GM21717 (cell line): ENCODE measurements around the gene AKAP6.

Experiments used
- ATAC-seq: cut with Tn5 transposase; IDR thresholded peaks from one replicate; pipeline ENCODE4 v1.9.1; 2021; ENCODE audit warnings: mild to moderate bottlenecking, moderate library complexity; ENCODE audit not compliant: unreplicated experiment

Gene AKAP6

GRCh38 chr14:32524609-32525375 lies 195.7 kb downstream of the AKAP6 start:
- ATAC-seq = no peak

DNA sequence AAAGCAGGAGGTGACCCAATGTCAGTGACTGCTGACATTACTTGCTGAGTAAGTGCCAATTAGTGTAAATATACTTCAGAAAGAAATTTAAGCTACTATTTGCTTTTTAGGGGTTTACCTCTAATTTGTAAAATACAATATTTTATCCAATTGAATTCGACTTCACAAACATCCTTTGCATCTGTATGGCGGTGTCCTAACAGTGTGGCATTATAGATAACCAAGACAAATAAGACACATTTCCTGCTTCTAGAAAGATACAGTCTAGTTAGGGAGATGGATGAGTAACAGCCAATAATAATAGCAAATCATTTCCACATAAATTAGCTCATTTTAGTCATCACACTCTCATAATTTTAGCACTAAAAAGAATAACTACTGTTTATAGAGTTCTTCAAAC lies 196.5 kb downstream of the AKAP6 start:
- no peak for ATAC-seq

- ATAC-seq = no peak
Observed at GRCh38 chr14:32530800-32531199, 201.7 kb downstream of the AKAP6 start.

- no peak for ATAC-seq
Observed at GRCh38 chr14:32531942-32532515, 202.9 kb downstream of the AKAP6 start.

- ATAC-seq = no peak
Observed at GRCh38 chr14:32534145-32534544, 205.0 kb downstream of the AKAP6 start.

DNA sequence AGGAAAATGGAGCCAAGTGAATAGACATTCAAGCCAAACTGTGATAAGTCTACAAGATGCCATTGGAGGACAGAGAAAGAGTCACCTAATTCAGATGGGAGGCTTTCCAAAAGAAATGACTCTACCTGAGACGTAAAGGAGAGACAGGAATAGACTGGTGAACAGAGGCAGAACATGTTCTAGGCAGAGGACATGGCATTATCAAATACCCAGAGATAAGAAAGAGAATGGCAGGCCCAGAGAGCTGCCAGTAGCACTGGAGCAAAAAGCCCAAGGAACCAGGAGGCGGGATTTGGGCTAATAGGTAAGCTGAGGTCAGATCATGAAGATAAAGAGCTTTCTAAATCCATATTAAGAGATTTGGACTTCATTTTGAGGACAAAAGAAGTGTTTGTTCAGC lies 207.1 kb downstream of the AKAP6 start:
- no peak for ATAC-seq

DNA sequence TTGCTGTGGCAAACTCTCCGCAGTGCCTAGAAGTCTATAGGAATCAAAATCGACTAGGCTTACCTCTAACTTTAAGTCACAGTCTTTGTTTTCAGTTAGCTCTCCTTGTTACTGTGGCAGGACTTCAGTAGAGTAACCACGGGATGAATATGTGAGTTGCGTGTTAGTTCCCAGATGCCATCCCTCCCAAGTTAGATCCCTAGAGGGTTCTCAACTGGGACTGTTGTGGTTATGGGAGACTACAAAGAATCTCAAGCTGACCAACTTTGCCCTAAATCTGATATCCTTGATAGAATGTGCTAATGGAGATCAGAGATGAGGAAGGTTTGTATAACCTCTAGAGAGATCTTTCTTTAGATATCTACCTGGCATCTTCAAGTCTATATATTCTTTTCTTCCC lies 208.1 kb downstream of the AKAP6 start:
- no peak for ATAC-seq

- no peak for ATAC-seq
Observed at GRCh38 chr14:32542507-32542906, 213.4 kb downstream of the AKAP6 start.

GRCh38 chr14:32545095-32545494 lies 216.0 kb downstream of the AKAP6 start:
- ATAC-seq = no peak

GRCh38 chr14:32545506-32546210 lies 216.6 kb downstream of the AKAP6 start:
- no peak for ATAC-seq

DNA sequence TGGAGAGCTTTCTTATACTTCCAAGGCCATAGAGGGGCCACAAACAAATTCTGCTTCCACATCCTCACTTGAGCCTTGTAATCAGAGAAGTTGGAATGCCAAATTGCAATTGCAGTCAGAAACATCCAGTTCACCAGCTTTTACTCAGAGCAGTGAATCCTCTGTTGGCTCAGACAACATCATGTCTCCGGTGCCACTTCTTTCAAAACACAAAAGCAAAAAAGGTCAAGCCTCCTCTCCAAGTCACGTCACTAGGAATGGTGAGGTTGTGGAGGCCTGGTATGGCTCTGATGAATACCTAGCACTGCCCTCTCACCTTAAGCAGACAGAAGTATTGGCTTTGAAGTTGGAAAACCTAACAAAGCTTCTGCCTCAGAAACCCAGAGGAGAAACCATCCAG lies 217.1 kb downstream of the AKAP6 start:
- no peak for ATAC-seq

- no peak for ATAC-seq
Observed at GRCh38 chr14:32552766-32553165, 223.7 kb downstream of the AKAP6 start.

DNA sequence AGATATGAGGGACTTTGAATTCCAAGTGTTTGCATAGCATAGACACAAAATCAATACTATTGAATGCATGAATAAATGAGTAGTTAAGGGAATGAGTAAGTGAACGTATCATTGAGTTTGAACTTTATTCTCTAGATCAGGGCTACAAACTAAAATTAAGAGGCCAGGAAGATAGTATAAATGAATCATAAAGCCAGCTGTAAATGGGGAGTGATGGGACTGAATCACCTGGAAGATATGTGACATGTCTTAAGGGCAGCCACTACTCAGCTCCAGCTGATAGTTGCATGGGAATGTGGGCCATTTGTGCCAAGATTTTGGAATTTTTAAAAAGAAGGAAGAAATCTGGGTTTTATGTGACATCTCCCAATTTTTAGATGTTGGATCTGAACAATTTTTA lies 229.9 kb downstream of the AKAP6 start:
- no peak for ATAC-seq

DNA sequence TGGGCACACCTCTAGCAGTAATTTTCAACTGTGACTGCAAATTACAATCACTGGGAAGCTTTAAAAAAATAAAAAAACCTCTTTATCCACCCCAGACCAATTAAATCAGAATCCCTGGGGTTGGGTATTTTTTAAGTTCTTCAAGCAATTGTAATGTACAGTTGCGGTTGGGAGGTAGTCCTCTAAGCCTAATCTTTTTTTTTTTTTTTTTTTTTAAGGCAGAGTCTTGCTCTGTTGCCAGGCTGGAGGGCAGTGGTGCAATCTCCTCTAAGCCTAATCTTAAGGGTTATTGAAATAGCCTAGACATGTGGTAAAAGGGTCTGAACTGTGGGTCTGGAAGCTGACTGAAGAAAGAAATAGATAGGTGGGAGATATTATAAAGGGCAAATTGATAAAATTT lies 230.5 kb downstream of the AKAP6 start:
- ATAC-seq = no peak

DNA sequence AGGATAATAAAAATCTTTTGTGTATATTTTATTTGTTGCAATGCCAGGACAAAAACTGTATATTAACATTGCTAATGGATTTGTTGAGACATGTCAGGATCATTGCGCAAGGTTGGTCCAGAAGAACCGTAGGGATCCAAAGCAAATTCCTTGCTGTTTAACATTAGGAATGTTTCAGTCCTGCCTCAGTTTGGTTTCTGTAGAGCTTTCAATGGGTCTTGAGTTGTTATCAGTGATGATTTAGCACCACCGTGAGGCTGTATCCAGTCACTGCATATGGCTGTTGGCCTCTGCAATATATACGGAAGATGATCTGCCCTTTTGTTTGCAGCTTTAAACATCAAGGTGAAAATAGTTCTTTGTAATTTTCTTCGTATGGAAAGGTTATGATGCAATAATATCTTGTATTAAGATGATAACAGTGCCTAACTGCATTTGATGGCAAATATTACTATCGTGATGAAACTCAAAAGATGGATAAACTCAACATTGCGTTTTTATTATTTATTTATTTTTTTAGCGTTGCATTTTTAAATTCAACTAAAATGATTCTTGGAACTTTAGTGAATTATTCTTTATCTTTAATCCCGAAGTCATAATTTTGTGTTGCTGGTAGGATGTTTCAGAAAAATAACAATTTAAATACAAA lies 231.2 kb downstream of the AKAP6 start:
- no peak for ATAC-seq

- no peak for ATAC-seq
Observed at GRCh38 chr14:32561520-32561919, 232.4 kb downstream of the AKAP6 start.

DNA sequence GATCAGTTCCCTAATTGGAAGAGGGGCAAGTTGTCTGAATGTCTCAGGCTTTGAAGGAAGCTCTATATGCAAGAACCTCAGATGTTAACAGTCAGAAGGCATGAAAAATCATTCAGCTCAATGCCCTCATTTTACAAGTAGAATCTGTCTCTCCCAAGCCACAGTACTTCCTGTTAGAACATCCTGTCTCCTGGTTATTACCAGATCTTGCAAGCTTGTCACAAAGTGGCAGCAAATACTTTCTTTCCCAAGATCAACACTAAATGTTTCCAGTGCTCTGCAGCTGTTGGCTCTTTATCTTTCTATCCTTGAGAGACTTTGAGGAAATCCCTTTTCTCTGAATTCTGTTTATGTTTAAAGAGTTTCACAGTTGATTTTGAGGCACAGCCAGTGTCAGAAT lies 235.5 kb downstream of the AKAP6 start:
- no peak for ATAC-seq

GRCh38 chr14:32565256-32565655 lies 236.2 kb downstream of the AKAP6 start:
- no peak for ATAC-seq

- no peak for ATAC-seq
Observed at GRCh38 chr14:32567543-32568384, 238.7 kb downstream of the AKAP6 start.

- ATAC-seq = no peak
Observed at GRCh38 chr14:32571551-32571950, 242.5 kb downstream of the AKAP6 start.
